ENCODE measurements around the gene BICC1.
A peak's percentile ranks its signal among the peaks of the same experiment; 100 is the strongest.

The BICC1 gene

DNA sequence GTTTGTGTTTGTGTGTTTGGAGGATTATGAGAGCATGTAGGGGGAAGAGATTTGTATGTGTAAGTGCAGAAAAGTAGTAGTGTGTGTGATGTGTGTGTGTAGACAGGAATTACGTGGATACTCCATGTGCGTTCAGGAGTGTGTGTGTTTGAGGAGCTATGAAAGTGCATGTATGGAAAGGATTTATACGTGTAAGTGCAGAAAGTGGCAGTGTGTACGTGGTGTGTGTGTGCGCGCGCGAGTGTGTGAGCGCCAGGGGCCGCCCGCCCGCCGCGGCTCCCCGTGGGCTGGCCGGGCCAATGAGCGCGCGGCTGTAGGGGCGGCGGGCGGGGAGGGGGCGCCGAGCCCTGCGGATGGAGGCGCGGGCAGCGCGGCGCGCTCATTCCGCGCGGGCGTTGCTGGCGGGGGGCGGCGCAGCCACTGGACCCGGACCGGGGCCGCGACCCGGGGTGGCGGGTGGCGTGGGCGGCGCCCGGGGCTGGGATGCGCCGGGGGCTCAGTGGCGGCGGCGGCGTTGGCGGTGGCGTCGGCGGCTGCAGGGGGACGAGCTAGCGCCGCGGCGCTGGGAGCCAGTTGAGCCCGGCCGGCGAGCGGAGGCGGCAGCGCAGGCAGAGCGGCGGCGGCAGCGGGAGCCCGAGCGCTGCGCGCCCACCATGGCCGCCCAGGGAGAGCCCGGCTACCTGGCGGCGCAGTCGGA, at the start of gene BICC1:
BICC1 (plus strand) TSS at position 382 of the 697 bp plus-strand sequence; CDS start at position 654, 272 bp downstream.
- Histone ChIP-seq H3K79me2 (ENCODE audit: insufficient read depth, low read depth) (no peaks in the 10 kb centered on the region), H3K27ac (no peak within 1 kb of the TSS), H3K4me2 (peak within 1 kb of the TSS; percentile 34), H3K36me3 (ENCODE audit: insufficient read depth) (no peaks in the 10 kb centered on the region), H3K4me1 (ENCODE audit: low read depth, poor library complexity, severe bottlenecking) (no peaks in the 10 kb centered on the region), H3K4me3 (IDR thresholded peaks at IDR 0.05; ENCODE audit: insufficient read depth, low read depth, low read length) (no peak within 1 kb of the TSS), H3K27me3 (ENCODE audit: insufficient read depth, low read depth) (no peaks in the 10 kb centered on the region), H3K9ac (no peak within 1 kb of the TSS), H2AFZ (ENCODE audit: low read depth) (peak within 1 kb of the TSS; percentile 72), H4K20me1 (ENCODE audit: insufficient read depth) (no peaks in the 10 kb centered on the region)
- TF ChIP-seq CTCF (conservative IDR thresholded peaks at IDR 0.05; ENCODE audit: low read depth, low read length) = no peak

- no peaks in the 10 kb centered on the region for H4K20me1 ChIP-seq (ENCODE audit: insufficient read depth)
- H3K27me3 ChIP-seq (ENCODE audit: insufficient read depth, low read depth) = no peaks in the 10 kb centered on the region
- no peaks in the 10 kb centered on the region for H3K79me2 ChIP-seq (ENCODE audit: insufficient read depth, low read depth)
- no peaks in the 10 kb centered on the region for H3K4me1 ChIP-seq (ENCODE audit: low read depth, poor library complexity, severe bottlenecking)
- no peaks in the 10 kb centered on the region for H3K36me3 ChIP-seq (ENCODE audit: insufficient read depth)
- no peak overlapping the region for H3K9ac ChIP-seq
- no peak overlapping the region for H3K4me2 ChIP-seq
- TF ChIP-seq CTCF (conservative IDR thresholded peaks at IDR 0.05; ENCODE audit: low read depth, low read length) = no peak
- H3K4me3 ChIP-seq (IDR thresholded peaks at IDR 0.05; ENCODE audit: insufficient read depth, low read depth, low read length) = no peak overlapping the region
- no peak overlapping the region for H2AFZ ChIP-seq (ENCODE audit: low read depth)
- H3K27ac ChIP-seq = no peak overlapping the region
Measured at GRCh38 chr10:58464956-58465355, 47.7 kb upstream of the BICC1 start.

- H3K27me3 ChIP-seq (ENCODE audit: insufficient read depth, low read depth) = no peaks in the 10 kb centered on the region
- no peaks in the 10 kb centered on the region for H4K20me1 ChIP-seq (ENCODE audit: insufficient read depth)
- H3K79me2 ChIP-seq (ENCODE audit: insufficient read depth, low read depth) = no peaks in the 10 kb centered on the region
- no peak overlapping the region for H3K9ac ChIP-seq
- no peaks in the 10 kb centered on the region for H3K36me3 ChIP-seq (ENCODE audit: insufficient read depth)
- H3K4me1 ChIP-seq (ENCODE audit: low read depth, poor library complexity, severe bottlenecking) = no peaks in the 10 kb centered on the region
- H3K27ac ChIP-seq = no peak overlapping the region
- H3K4me2 ChIP-seq = no peak overlapping the region
- H2AFZ ChIP-seq (ENCODE audit: low read depth) = no peak overlapping the region
- no peak overlapping the region for H3K4me3 ChIP-seq (IDR thresholded peaks at IDR 0.05; ENCODE audit: insufficient read depth, low read depth, low read length)
- no peak for TF ChIP-seq CTCF (conservative IDR thresholded peaks at IDR 0.05; ENCODE audit: low read depth, low read length)
Measured at GRCh38 chr10:58465629-58466028, 47.0 kb upstream of the BICC1 start.

- TF ChIP-seq CTCF (conservative IDR thresholded peaks at IDR 0.05; ENCODE audit: low read depth, low read length) = no peak
- no peaks in the 10 kb centered on the region for H3K36me3 ChIP-seq (ENCODE audit: insufficient read depth)
- no peak overlapping the region for H3K4me2 ChIP-seq
- no peak overlapping the region for H3K4me3 ChIP-seq (IDR thresholded peaks at IDR 0.05; ENCODE audit: insufficient read depth, low read depth, low read length)
- H3K9ac ChIP-seq = no peak overlapping the region
- H3K4me1 ChIP-seq (ENCODE audit: low read depth, poor library complexity, severe bottlenecking) = no peaks in the 10 kb centered on the region
- no peaks in the 10 kb centered on the region for H4K20me1 ChIP-seq (ENCODE audit: insufficient read depth)
- H2AFZ ChIP-seq (ENCODE audit: low read depth) = no peak overlapping the region
- H3K27me3 ChIP-seq (ENCODE audit: insufficient read depth, low read depth) = no peaks in the 10 kb centered on the region
- H3K79me2 ChIP-seq (ENCODE audit: insufficient read depth, low read depth) = no peaks in the 10 kb centered on the region
- H3K27ac ChIP-seq = no peak overlapping the region
Measured at GRCh38 chr10:58467931-58468635, 44.6 kb upstream of the BICC1 start.

Measured in KMS-11 (cell line).